GM12878 (cell line): Measurements from ENCODE around the gene USP14. TPM values are rescaled to one million over a fixed set of nuclear protein-coding genes. Genes with fewer than 3 reads are reported as not detected.

Source experiments
- ATF7 ChIP-seq: fragments of 450-650 bp; IDR thresholded peaks from 2 replicates; pipeline ENCODE4 v1.6.1; 2016; ENCODE audit warnings: low read depth, mild to moderate bottlenecking
- EGR1 ChIP-seq, 2 experiments: IDR thresholded peaks; 1 replicate in 1 of 2; 2 replicates in 1 of 2; pipeline ENCODE4 v1.6.1; 2011 to 2012; ENCODE audit warnings: low read depth in 2 of 2, low read length in 2 of 2, borderline replicate concordance in 1 of 2, mild to moderate bottlenecking in 1 of 2, moderate library complexity in 1 of 2
- ESRRA ChIP-seq: IDR thresholded peaks from 2 replicates; pipeline ENCODE4 v1.6.1; 2012; ENCODE audit warnings: mild to moderate bottlenecking, low read length, improper control_type of control experiment
- GABPA ChIP-seq: IDR thresholded peaks from 2 replicates; pipeline ENCODE4 v1.6.1; 2014; ENCODE audit warnings: antibody characterized with exemption, low read depth, mild to moderate bottlenecking, inconsistent platforms
- MYC ChIP-seq: IDR thresholded peaks from 2 replicates; pipeline ENCODE4 v1.6.1; 2011; ENCODE audit warnings: mild to moderate bottlenecking, low read length, moderate library complexity, inconsistent platforms; ENCODE audit not compliant: insufficient read depth, insufficient replicate concordance, insufficient read length, severe bottlenecking
- NFXL1 ChIP-seq: fragments of 450-650 bp; IDR thresholded peaks from 2 replicates; pipeline ENCODE4 v1.6.1; 2017; ENCODE audit warnings: antibody characterized with exemption, mild to moderate bottlenecking, borderline replicate concordance
- PRDM15 ChIP-seq: fragments of 450-650 bp; formaldehyde crosslinking; IDR thresholded peaks from 2 replicates; pipeline ENCODE4 v1.4.0; 2020; ENCODE audit warnings: mild to moderate bottlenecking, moderate library complexity
- SKIL ChIP-seq: fragments of 450-650 bp; IDR thresholded peaks from 2 replicates; pipeline ENCODE4 v1.6.1; 2017; ENCODE audit warnings: mild to moderate bottlenecking, low read depth, inconsistent platforms; ENCODE audit not compliant: poor library complexity, severe bottlenecking
- SMAD1 ChIP-seq: fragments of 450-650 bp; IDR thresholded peaks from 2 replicates; pipeline ENCODE4 v1.6.1; 2018; ENCODE audit warnings: mild to moderate bottlenecking, low read depth; ENCODE audit not compliant: partially characterized antibody
- SUZ12 ChIP-seq: fragments of 200-600 bp; sonication (generic); IDR thresholded peaks from one replicate; pipeline ENCODE4 v1.6.1; 2018; ENCODE audit warnings: antibody characterized with exemption, mild to moderate bottlenecking; ENCODE audit not compliant: unreplicated experiment
- TCF3 ChIP-seq: IDR thresholded peaks from 2 replicates; pipeline ENCODE4 v1.6.1; 2012; ENCODE audit warnings: low read depth, mild to moderate bottlenecking, low read length, borderline replicate concordance; ENCODE audit not compliant: insufficient read depth
- WRNIP1 ChIP-seq: IDR thresholded peaks from 2 replicates; pipeline ENCODE4 v1.6.1; 2011; ENCODE audit warnings: low read depth, low read length, improper control_type of control experiment, borderline replicate concordance
- YBX1 ChIP-seq: fragments of 450-650 bp; IDR thresholded peaks from 2 replicates; pipeline ENCODE4 v1.6.1; 2016; ENCODE audit warnings: antibody characterized with exemption
- YY1 ChIP-seq: IDR thresholded peaks from 2 replicates; pipeline ENCODE4 v1.6.1; 2011; ENCODE audit warnings: low read depth, mild to moderate bottlenecking, low read length
- ZNF207 ChIP-seq: fragments of 450-650 bp; IDR thresholded peaks from 2 replicates; pipeline ENCODE4 v1.6.1; 2014; ENCODE audit warnings: antibody characterized with exemption, mild to moderate bottlenecking, borderline replicate concordance
- ZNF687 ChIP-seq: fragments of 450-650 bp; IDR thresholded peaks from 2 replicates; pipeline ENCODE4 v1.6.1; 2017; ENCODE audit warnings: mild to moderate bottlenecking, moderate library complexity
- polyA plus RNA-seq, 11 experiments: library from polyadenylated mRNA; depleted of rRNA in 4 of 11; unstranded in 6 of 11; stranded (reverse) in 5 of 11; fragments of >200 nt; fragmentation: Nextera tagmentation in 4 of 11; fragmentation: Illumina TruSeq in 1 of 11; extraction: Ambion mirVana in 4 of 11; extraction: Trizol in 1 of 11; gene quantifications; 1 replicate in 1 of 11; 2 replicates in 10 of 11; pipeline versions ENCODE4 v1.2.1 to v1.2.3, GENCODE V29; 2011 to 2016; ENCODE audit warnings: inconsistent platforms in 2 of 11, missing spikeins in 2 of 11, low read depth in 1 of 11
- total RNA-seq, 4 experiments: library from RNA; depleted of rRNA in 3 of 4; stranded (reverse); fragments of >200 nt in 3 of 4; fragmentation: Illumina TruSeq in 1 of 4; extraction: Trizol in 1 of 4; gene quantifications; 2 replicates each; pipeline versions ENCODE4 v1.2.1 to v1.2.3, GENCODE V29; 2013 to 2021
- TF ChIP-seq, protein P1 (sequence below): IDR thresholded peaks from 2 replicates; pipeline ENCODE4 v1.6.1; 2011; ENCODE audit warnings: low read depth, mild to moderate bottlenecking, low read length, moderate library complexity, borderline replicate concordance; ENCODE audit errors: extremely low read depth

The USP14 gene
- total and polyA plus RNA-seq, 10 of the 15 experiments (the other 5 are each of a cell fraction or from before 2014, with no cell fraction given), result 14.3 to 127 (median 29.6) TPM

DNA sequence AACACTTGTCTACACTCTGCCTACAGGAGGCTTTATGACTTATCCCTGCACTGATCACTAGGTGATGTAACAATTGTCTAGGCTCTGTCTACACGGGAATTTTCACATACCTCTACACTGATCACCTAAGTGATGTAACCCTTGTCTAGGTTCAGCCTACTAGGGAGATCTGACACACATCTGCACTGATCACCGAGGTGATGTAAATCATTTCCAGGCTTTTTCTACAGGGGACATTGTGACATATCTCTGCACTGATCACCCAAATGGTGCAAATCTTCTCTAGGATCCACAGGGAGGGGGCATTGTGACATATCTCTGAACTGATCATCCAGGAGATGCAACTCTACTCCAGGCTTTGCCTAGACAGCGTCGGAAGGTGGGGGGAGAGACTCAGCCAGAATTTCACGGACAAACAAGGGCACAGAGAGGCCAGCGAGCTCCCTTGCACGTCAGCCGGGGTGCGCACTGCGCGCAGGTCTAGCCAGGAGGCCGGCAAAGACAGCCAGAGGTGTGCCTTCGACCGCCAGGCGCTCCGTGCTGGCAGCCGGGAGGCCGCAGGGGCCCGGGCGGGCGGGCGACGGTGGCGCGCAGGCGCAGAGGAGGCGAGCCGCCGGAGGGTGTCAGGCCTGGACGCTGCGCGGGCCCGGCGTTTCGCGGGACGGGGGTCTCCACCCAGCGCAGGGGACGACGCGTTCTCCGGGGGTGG is 46.9 kb upstream of the USP14 start (continued):
- TF ChIP-seq ZNF687, result peak; percentile 72
- TF ChIP-seq ATF7, result no peak
- no peak for TF ChIP-seq YBX1
- TF ChIP-seq, protein P1, sequence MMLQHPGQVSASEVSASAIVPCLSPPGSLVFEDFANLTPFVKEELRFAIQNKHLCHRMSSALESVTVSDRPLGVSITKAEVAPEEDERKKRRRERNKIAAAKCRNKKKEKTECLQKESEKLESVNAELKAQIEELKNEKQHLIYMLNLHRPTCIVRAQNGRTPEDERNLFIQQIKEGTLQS, result no peak
- TF ChIP-seq YY1, result 0 out of 2 replicates have a peak, but pooled peaks have one; percentile 16
- TF ChIP-seq SKIL, result no peak
- TF ChIP-seq NFXL1, result no peak
- no peak for TF ChIP-seq SUZ12
- TF ChIP-seq ZNF207, result no peak
- TF ChIP-seq MYC, result no peak
- no peak for TF ChIP-seq PRDM15 (CRISPR knock-in tag)
- no peak for TF ChIP-seq SMAD1
- no peak for TF ChIP-seq ESRRA
- TF ChIP-seq GABPA, result no peak
- TF ChIP-seq WRNIP1, result no peak
- TF ChIP-seq EGR1 (IDR thresholded peaks at IDR 0.05; ENCODE audit: borderline replicate concordance in 1 of 2, low read depth in 2 of 2, low read length in 2 of 2), result no peak
- no peak for TF ChIP-seq TCF3
